ENCODE results near the gene BTRC. TPM values are rescaled to one million over a fixed set of nuclear protein-coding genes. Genes with fewer than 3 reads are reported as not detected.

BTRC gene
- total and polyA plus RNA-seq, 10 of the 15 experiments (the other 5 are each of a cell fraction or from before 2014, with no cell fraction given) = 2.2 to 18.6 (median 8.6) TPM

- peak; percentile 16; the same call in 1 of the 2 replicates for TF ChIP-seq MAX (IDR thresholded peaks at IDR 0.05; ENCODE audit: low read depth, low read length)
- peak; percentile 67; the same call in 1 of the 2 replicates for TF ChIP-seq CREB1 (IDR thresholded peaks at IDR 0.05; ENCODE audit: low read depth)
- peak; percentile 99 for TF ChIP-seq GABPA (IDR thresholded peaks at IDR 0.05; ENCODE audit: low read depth)
- peak; percentile 97 for TF ChIP-seq YY1 (IDR thresholded peaks at IDR 0.05; ENCODE audit: low read depth, low read length)
- TF ChIP-seq RAD51 (IDR thresholded peaks at IDR 0.05) = no peak
- TF ChIP-seq CHD4 (IDR thresholded peaks at IDR 0.05) = no peak
- peak; percentile 64; the same call in 1 of the 2 replicates for TF ChIP-seq NBN (IDR thresholded peaks at IDR 0.05)
- no peak for TF ChIP-seq SUPT20H (IDR thresholded peaks at IDR 0.05; ENCODE audit: borderline replicate concordance, control insufficient read depth, low read depth, low read length)
- TF ChIP-seq YBX1 (IDR thresholded peaks at IDR 0.05) = no peak
- no peak for TF ChIP-seq ZNF207 (IDR thresholded peaks at IDR 0.05; ENCODE audit: borderline replicate concordance)
- no peak for TF ChIP-seq ZNF24 (IDR thresholded peaks at IDR 0.05)
- TF ChIP-seq MTA2 (IDR thresholded peaks at IDR 0.05; ENCODE audit: low read depth) = peak; percentile 94
- peak; percentile 24 to 68; a peak in 2 of 3 replicates for TF ChIP-seq EGR1 (IDR thresholded peaks at IDR 0.05; ENCODE audit: borderline replicate concordance in 1 of 2, low read depth in 2 of 2, low read length in 2 of 2)
- 0 out of 3 replicates have a peak, but pooled peaks have one; percentile 55 for TF ChIP-seq POU2F2 (IDR thresholded peaks at IDR 0.05; ENCODE audit: borderline replicate concordance, low read depth, low read length)
- TF ChIP-seq RELA (IDR thresholded peaks at IDR 0.05; ENCODE audit: borderline replicate concordance, partially characterized antibody) = no peak
- TF ChIP-seq NR2C2 (IDR thresholded peaks at IDR 0.05; ENCODE audit: borderline replicate concordance, control insufficient read depth, insufficient read length, low read depth) = peak; percentile 96
- peak; percentile 62 for TF ChIP-seq SIX5 (IDR thresholded peaks at IDR 0.05; ENCODE audit: low read depth, low read length, severe bottlenecking)
- TF ChIP-seq RUNX3 (IDR thresholded peaks at IDR 0.05; ENCODE audit: low read length) = peak; percentile 43; the same call in 1 of the 2 replicates
- TF ChIP-seq DPF2 (IDR thresholded peaks at IDR 0.05) = no peak
- TF ChIP-seq, protein P1, sequence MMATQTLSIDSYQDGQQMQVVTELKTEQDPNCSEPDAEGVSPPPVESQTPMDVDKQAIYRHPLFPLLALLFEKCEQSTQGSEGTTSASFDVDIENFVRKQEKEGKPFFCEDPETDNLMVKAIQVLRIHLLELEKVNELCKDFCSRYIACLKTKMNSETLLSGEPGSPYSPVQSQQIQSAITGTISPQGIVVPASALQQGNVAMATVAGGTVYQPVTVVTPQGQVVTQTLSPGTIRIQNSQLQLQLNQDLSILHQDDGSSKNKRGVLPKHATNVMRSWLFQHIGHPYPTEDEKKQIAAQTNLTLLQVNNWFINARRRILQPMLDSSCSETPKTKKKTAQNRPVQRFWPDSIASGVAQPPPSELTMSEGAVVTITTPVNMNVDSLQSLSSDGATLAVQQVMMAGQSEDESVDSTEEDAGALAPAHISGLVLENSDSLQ (IDR thresholded peaks at IDR 0.05) = peak; percentile 59
- TF ChIP-seq, protein P2, sequence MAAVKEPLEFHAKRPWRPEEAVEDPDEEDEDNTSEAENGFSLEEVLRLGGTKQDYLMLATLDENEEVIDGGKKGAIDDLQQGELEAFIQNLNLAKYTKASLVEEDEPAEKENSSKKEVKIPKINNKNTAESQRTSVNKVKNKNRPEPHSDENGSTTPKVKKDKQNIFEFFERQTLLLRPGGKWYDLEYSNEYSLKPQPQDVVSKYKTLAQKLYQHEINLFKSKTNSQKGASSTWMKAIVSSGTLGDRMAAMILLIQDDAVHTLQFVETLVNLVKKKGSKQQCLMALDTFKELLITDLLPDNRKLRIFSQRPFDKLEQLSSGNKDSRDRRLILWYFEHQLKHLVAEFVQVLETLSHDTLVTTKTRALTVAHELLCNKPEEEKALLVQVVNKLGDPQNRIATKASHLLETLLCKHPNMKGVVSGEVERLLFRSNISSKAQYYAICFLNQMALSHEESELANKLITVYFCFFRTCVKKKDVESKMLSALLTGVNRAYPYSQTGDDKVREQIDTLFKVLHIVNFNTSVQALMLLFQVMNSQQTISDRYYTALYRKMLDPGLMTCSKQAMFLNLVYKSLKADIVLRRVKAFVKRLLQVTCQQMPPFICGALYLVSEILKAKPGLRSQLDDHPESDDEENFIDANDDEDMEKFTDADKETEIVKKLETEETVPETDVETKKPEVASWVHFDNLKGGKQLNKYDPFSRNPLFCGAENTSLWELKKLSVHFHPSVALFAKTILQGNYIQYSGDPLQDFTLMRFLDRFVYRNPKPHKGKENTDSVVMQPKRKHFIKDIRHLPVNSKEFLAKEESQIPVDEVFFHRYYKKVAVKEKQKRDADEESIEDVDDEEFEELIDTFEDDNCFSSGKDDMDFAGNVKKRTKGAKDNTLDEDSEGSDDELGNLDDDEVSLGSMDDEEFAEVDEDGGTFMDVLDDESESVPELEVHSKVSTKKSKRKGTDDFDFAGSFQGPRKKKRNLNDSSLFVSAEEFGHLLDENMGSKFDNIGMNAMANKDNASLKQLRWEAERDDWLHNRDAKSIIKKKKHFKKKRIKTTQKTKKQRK (IDR thresholded peaks at IDR 0.05; ENCODE audit: low read depth, low read length) = 0 out of 2 replicates have a peak, but pooled peaks have one; percentile 11
- TF ChIP-seq TCF3 (IDR thresholded peaks at IDR 0.05; ENCODE audit: borderline replicate concordance, insufficient read depth, low read depth, low read length) = peak; percentile 95
- peak; percentile 43 for TF ChIP-seq SP1 (IDR thresholded peaks at IDR 0.05; ENCODE audit: low read depth, low read length)
- TF ChIP-seq KDM1A (IDR thresholded peaks at IDR 0.05; ENCODE audit: borderline replicate concordance) = no peak
- TF ChIP-seq ZZZ3 (IDR thresholded peaks at IDR 0.05; ENCODE audit: control insufficient read depth, insufficient read length, low read depth) = no peak
- TF ChIP-seq E2F4 (IDR thresholded peaks at IDR 0.05; ENCODE audit: low read depth, low read length) = no peak
These were observed 234.0 kb downstream of the BTRC start, which contains the start of the genes DPCD and POLL (continued) for GRCh38 chr10:101587725-101588653.

Data from GM12878 (cell line).